A673 (cell line): ENCODE results near the gene ARPC1A.
"Not testable (repeated sequence)": the region's sequence is repeated elsewhere in the genome, so short reads cannot be mapped to it uniquely, and the experiment has no call there.

Experiments
- EZH2 ChIP-seq: fragments of 200-600 bp; sonication (generic); IDR thresholded peaks from 2 replicates; pipeline ENCODE4 v1.6.1; 2017; ENCODE audit warnings: borderline replicate concordance, low read depth, mild to moderate bottlenecking, mixed read lengths, antibody characterized with exemption, low read length; ENCODE audit not compliant: poor library complexity, severe bottlenecking
- TF ChIP-seq, protein P1 (sequence below): fragments of 300-800, 200-600 bp; sonication (generic); conservative IDR thresholded peaks from 2 replicates; pipeline ENCODE4 v1.5.1; 2017; ENCODE audit warnings: low read depth, mild to moderate bottlenecking, antibody characterized with exemption, low read length, moderate library complexity, mixed read lengths

DNA sequence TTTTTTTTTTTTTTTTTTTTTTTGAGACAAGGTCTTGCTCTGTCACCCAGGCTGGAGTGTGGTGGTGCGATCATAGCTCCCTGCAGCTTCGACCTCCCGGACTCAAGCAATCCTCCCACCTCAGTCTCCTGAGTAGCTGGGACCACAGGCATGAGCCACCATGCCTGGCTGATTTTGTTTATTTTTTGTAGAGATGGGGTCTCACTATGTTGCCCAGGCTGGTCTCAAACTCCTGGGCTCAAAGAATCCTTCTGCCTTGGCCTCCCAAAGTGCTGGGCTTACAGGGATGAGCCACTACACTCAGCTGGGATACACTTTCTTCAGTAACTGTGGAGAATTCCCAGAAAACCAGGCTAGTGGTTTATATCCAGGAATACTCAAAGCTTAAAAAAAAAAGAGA lies 24.9 kb downstream of the ARPC1A start:
- TF ChIP-seq, protein P1, sequence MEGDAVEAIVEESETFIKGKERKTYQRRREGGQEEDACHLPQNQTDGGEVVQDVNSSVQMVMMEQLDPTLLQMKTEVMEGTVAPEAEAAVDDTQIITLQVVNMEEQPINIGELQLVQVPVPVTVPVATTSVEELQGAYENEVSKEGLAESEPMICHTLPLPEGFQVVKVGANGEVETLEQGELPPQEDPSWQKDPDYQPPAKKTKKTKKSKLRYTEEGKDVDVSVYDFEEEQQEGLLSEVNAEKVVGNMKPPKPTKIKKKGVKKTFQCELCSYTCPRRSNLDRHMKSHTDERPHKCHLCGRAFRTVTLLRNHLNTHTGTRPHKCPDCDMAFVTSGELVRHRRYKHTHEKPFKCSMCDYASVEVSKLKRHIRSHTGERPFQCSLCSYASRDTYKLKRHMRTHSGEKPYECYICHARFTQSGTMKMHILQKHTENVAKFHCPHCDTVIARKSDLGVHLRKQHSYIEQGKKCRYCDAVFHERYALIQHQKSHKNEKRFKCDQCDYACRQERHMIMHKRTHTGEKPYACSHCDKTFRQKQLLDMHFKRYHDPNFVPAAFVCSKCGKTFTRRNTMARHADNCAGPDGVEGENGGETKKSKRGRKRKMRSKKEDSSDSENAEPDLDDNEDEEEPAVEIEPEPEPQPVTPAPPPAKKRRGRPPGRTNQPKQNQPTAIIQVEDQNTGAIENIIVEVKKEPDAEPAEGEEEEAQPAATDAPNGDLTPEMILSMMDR: not testable (repeated sequence)
- not testable (repeated sequence) for TF ChIP-seq EZH2
